AG04450 (cell line): Measurements from ENCODE around the gene PNMA8A. TPM values are rescaled to one million over a fixed set of nuclear protein-coding genes. Genes with fewer than 3 reads are reported as not detected.

Experiments
- CTCF ChIA-PET: fragments of 300-600, 350-600 bp; formaldehyde crosslinking; extraction: SDS; loops from one replicate; lab custom pipeline; 2022; ENCODE audit warnings: antibody characterized with exemption, inconsistent platforms; lab: Charles Lee
- POLR2A ChIA-PET: fragments of 350-600 bp; formaldehyde crosslinking; extraction: SDS; loops from one replicate; lab custom pipeline; 2021; ENCODE audit warnings: antibody characterized with exemption, inconsistent platforms; lab: Yijun Ruan, JAX
- DNase-seq: peaks from one replicate; pipeline ENCODE4 v3.0.0-alpha.2; 2011; ENCODE audit warnings: low read depth, low spot score
- H3K27ac ChIP-seq: one replicate; pipeline ENCODE4 v1.5.1; 2012; ENCODE audit warnings: low read depth, low read length, control low read depth
- H3K27me3 ChIP-seq: one replicate; pipeline ENCODE4 v1.6.0; 2012; ENCODE audit warnings: low read length; ENCODE audit not compliant: control insufficient read depth, insufficient read depth
- H3K4me3 ChIP-seq: 2 replicates; pipeline ENCODE4 v1.5.1; 2011; ENCODE audit warnings: mild to moderate bottlenecking, low read depth, low read length, control low read depth
- H3K9me3 ChIP-seq: 2 replicates; pipeline ENCODE4 v1.5.1; 2012; ENCODE audit warnings: low read length; ENCODE audit not compliant: control insufficient read depth, insufficient read depth
- polyA plus RNA-seq: library from polyadenylated mRNA; depleted of rRNA; stranded (reverse); fragments of >200 nt; gene quantifications from 2 replicates; pipeline ENCODE4 v1.2.3, GENCODE V29; 2011
- TF ChIP-seq, protein P1 (sequence below): IDR thresholded peaks from 2 replicates; pipeline ENCODE4 v1.5.1; 2011; ENCODE audit warnings: low read depth, low read length, control low read depth, inconsistent platforms

Gene PNMA8A
- polyA plus RNA-seq, 1 experiment, result 4.0 TPM

DNA sequence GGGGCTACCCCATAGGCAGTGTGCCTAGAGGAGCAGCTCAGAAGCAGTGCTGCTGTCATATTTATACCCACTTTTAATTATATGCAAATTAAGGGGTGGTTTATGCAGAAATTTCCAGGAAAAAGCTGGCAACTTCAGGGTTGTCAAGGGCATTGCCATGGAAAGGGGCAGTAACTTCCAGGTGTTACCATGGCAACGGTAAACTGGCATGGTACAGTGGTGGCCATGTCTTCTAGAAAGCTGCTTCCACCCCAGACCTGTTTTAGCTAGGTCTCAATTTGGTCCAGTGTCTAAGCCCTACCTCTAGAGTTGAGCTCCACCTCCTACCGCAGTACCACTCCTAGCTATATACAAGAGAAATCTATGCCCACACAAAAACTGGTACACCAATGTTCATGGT lies 11.3 kb downstream of the PNMA8A start:
- Histone ChIP-seq H3K27me3 (no peaks in the 10 kb centered on the region), H3K4me3 (no peak overlapping the region), H3K27ac (no peak overlapping the region), H3K9me3 (no peaks in the 10 kb centered on the region)
- ChIA-PET CTCF (no interaction called here), POLR2A (no interaction called here)
- no peak for DNase-seq
- TF ChIP-seq, protein P1, sequence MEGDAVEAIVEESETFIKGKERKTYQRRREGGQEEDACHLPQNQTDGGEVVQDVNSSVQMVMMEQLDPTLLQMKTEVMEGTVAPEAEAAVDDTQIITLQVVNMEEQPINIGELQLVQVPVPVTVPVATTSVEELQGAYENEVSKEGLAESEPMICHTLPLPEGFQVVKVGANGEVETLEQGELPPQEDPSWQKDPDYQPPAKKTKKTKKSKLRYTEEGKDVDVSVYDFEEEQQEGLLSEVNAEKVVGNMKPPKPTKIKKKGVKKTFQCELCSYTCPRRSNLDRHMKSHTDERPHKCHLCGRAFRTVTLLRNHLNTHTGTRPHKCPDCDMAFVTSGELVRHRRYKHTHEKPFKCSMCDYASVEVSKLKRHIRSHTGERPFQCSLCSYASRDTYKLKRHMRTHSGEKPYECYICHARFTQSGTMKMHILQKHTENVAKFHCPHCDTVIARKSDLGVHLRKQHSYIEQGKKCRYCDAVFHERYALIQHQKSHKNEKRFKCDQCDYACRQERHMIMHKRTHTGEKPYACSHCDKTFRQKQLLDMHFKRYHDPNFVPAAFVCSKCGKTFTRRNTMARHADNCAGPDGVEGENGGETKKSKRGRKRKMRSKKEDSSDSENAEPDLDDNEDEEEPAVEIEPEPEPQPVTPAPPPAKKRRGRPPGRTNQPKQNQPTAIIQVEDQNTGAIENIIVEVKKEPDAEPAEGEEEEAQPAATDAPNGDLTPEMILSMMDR, result no peak

DNA sequence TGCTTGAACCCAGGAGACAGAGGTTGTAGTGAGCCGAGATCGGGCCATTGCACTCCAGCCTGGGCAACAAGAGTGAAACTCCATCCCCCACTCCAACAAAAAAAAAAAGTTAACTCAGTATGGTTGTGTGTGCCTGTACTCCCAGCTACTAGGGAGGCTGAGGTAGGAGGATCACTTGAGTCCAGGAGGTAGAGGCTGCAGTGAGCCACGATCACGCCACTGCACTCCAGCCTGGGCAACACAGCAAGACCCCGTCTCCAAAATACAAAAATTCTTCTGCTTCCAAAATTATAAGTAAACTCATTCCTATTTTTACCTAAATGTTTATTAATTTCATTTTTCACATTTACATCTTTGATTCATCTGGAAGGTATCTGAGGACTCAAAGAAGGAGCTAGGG lies 14.4 kb downstream of the PNMA8A start:
- TF ChIP-seq, protein P1, result no peak

DNA sequence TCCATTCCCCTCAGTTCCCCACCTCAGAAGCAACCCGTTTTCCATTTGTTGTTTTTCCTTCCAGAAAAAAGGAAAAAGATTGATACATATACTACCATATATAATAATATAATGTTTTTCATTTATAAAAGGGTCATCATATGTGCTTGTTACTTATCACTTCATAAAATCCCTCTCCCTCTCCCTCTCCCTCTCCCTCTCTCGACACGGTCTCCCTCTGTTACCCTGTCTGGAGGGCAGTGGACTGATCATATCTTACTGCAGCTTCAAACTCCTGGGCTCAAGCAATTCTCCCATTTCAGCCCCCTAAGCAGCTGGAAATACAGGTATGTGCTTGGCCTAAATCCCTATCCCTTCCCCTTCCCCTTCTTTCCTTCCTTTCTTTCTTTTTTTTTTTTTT lies 17.1 kb downstream of the PNMA8A start:
- Histone ChIP-seq H3K27ac (no peak overlapping the region), H3K4me3 (no peak overlapping the region), H3K27me3 (peaks cover 4% of the 10 kb centered on the region), H3K9me3 (peaks cover 4% of the 10 kb centered on the region)
- ChIA-PET CTCF (no interaction called here), POLR2A (interaction anchor here (0.6 kb wide), 1 partner anchor 59 kb away, joined by 4 read pairs; no protein-coding TSS in a partner anchor)
- TF ChIP-seq, protein P1, result no peak
- DNase-seq, result no peak

More for the DNA sequence above, 14.4 kb downstream of the PNMA8A start:
- POLR2A ChIA-PET, result no interaction called here
- Histone ChIP-seq H3K9me3 (no peaks in the 10 kb centered on the region), H3K4me3 (no peak overlapping the region), H3K27me3 (peaks cover 4% of the 10 kb centered on the region), H3K27ac (no peak overlapping the region)
- CTCF ChIA-PET, result no interaction called here
- no peak for DNase-seq

DNA sequence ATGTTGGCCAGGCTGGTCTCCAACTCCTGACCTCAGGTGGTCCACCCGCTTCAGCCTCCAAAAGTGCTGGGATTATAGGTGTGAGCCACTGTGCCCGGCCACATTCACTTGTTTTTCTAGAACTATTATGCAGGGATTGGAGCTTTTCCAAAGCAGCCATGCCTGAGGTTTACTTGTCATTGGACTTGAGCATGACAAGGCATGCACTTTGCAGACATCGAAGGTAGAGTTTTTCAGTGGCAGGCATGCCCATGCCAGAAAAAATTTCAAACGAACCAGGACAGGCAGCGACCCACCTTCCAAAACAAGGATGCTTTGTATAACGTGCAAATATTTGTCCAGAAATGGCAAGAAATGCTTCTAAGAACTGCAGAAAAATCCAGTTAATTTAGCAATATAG lies 17.7 kb downstream of the PNMA8A start:
- Histone ChIP-seq H3K9me3 (peaks cover 4% of the 10 kb centered on the region), H3K4me3 (no peak overlapping the region), H3K27ac (no peak overlapping the region), H3K27me3 (peaks cover 4% of the 10 kb centered on the region)
- POLR2A ChIA-PET, result no interaction called here
- DNase-seq, result no peak
- TF ChIP-seq, protein P1, result no peak
- CTCF ChIA-PET, result interaction anchor here (0.6 kb wide), 1 partner anchor 22 kb away, joined by 3 read pairs; no protein-coding TSS in a partner anchor

DNA sequence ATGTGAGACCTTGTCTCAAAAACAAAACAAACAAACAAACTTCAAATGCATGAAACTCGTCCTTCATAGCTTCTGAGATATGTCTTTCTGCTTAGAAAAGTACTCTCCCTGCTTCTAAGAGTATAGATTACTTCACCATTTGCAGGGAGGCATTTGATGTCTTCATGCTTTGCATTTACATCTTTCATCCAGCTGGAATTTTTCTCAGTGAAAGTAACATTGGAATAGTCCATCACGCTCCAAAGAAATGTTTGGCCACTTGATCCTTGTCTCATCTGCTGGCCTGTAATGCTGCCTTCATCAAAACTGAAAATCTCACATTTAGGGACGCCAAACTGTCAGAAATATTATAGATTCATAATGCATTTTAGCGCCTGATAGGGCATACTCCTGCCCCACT lies 19.2 kb downstream of the PNMA8A start:
- ChIA-PET POLR2A (no interaction called here), CTCF (no interaction called here)
- peaks cover 4% of the 10 kb centered on the region for H3K9me3 ChIP-seq
- no peak for DNase-seq
- no peak overlapping the region for H3K27ac ChIP-seq
- TF ChIP-seq, protein P1, result no peak
- peaks cover 7% of the 10 kb centered on the region for H3K27me3 ChIP-seq
- no peak overlapping the region for H3K4me3 ChIP-seq
